SK-N-SH treated with all-trans-retinoic acid at 6 μM for 48 hours (cell line): ENCODE measurements around the gene TMPRSS11F.

Source experiments
- CREB5 ChIP-seq: fragments of 250-450 bp; sonication (Bioruptor Pico); IDR thresholded peaks from 2 replicates; pipeline ENCODE4 v1.5.1; 2020; ENCODE audit warnings: low read depth, mild to moderate bottlenecking, moderate library complexity
- CSRNP3 ChIP-seq: fragments of 250-450 bp; sonication (Bioruptor Pico); IDR thresholded peaks from 2 replicates; pipeline ENCODE4 v1.5.1; 2021; ENCODE audit warnings: mild to moderate bottlenecking, moderate library complexity
- RARB ChIP-seq: fragments of 250-450 bp; sonication (Bioruptor Pico); IDR thresholded peaks from 2 replicates; pipeline ENCODE4 v1.8.0; 2021; ENCODE audit warnings: mild to moderate bottlenecking, moderate library complexity
- TSHZ2 ChIP-seq: fragments of 250-450 bp; sonication (Bioruptor Pico); IDR thresholded peaks from 2 replicates; pipeline ENCODE4 v1.5.0; 2020; ENCODE audit warnings: mild to moderate bottlenecking, moderate library complexity
- ZC3H10 ChIP-seq: fragments of 250-450 bp; sonication (Bioruptor Pico); IDR thresholded peaks from 2 replicates; pipeline ENCODE4 v1.5.1; 2021; ENCODE audit warnings: mild to moderate bottlenecking, moderate library complexity
- ZFP30 ChIP-seq: fragments of 450-650 bp; formaldehyde crosslinking; IDR thresholded peaks from 2 replicates; pipeline ENCODE4 v1.5.0; 2022; ENCODE audit warnings: mild to moderate bottlenecking, moderate library complexity

GRCh38 chr4:68175562-68176155 is 46.0 kb upstream of the TMPRSS11F start:
- TF ChIP-seq CSRNP3 (CRISPR knock-in tag) (no peak), RARB (no peak), ZC3H10 (CRISPR knock-in tag) (no peak), ZFP30 (CRISPR knock-in tag) (no peak), TSHZ2 (no peak), CREB5 (no peak)
